Measurements from ENCODE around the gene RNF150. TPM values are rescaled to one million over a fixed set of nuclear protein-coding genes. Genes with fewer than 3 reads are reported as not detected.

RNF150 gene
- total and polyA plus RNA-seq, 2 of the 4 experiments (the other 2 are of a cell fraction) = 6.2 to 18.1 TPM

- no peak overlapping the region for H3K4me3 ChIP-seq (ENCODE audit: insufficient read depth, low read depth, low read length)
- H4K91ac ChIP-seq (ENCODE audit: insufficient read depth, low read depth, low read length) = no peak overlapping the region
- ATAC-seq (ENCODE audit: low read depth) = no peak
- H3K36me3 ChIP-seq (ENCODE audit: control insufficient read depth, insufficient read depth, low read length) = no peaks in the 10 kb centered on the region
- H3K23ac ChIP-seq (ENCODE audit: low read depth, low read length) = no peak overlapping the region
- H2BK5ac ChIP-seq (ENCODE audit: low read depth, low read length, poor library complexity, severe bottlenecking) = no peak overlapping the region
- H2AK9ac ChIP-seq (replicated peaks; ENCODE audit: low read depth, low read length, poor library complexity) = no peak overlapping the region
- POLR2A ChIA-PET (ENCODE audit: unreplicated experiment) = no interaction called here
- no peak overlapping the region for H2BK15ac ChIP-seq (ENCODE audit: low read depth, low read length)
- H3K4me1 ChIP-seq (ENCODE audit: control insufficient read depth, insufficient read depth, low read length) = no peaks in the 10 kb centered on the region
- intact Hi-C loops (cut with micrococcal nuclease) = no loop called here
- H3K9me1 ChIP-seq (ENCODE audit: insufficient read depth, low read length) = no peaks in the 10 kb centered on the region
- no peak overlapping the region for H2AK5ac ChIP-seq (ENCODE audit: low read depth, low read length)
- H4K8ac ChIP-seq (ENCODE audit: low read depth in 2 of 2, low read length in 2 of 2) = no peak overlapping the region
- no peak overlapping the region for H3K4me2 ChIP-seq (ENCODE audit: low read depth, low read length)
- no peak overlapping the region for H3K18ac ChIP-seq (ENCODE audit: low read depth, low read length)
- no peaks in the 10 kb centered on the region for H4K20me1 ChIP-seq (ENCODE audit: insufficient read depth, low read length)
- no peaks in the 10 kb centered on the region; the same call in 1 of the 2 replicates for H3K27me3 ChIP-seq (ENCODE audit: control insufficient read depth, insufficient read depth, low read length)
- H2AFZ ChIP-seq (replicated peaks; ENCODE audit: low read length, poor library complexity) = no peak overlapping the region
- in situ Hi-C loops (cut with MboI; ENCODE audit: low sequenced_read_pairs) = loop anchor here (10.0 to 25.0 kb wide), 2 partner anchors 128 to 854 kb away; no protein-coding TSS in a partner anchor
- H3K4ac ChIP-seq (ENCODE audit: low read depth, low read length) = no peak overlapping the region
- no TSS peak for BruUV-seq (replicated peaks)
- no peak overlapping the region for H3K9ac ChIP-seq (ENCODE audit: low read depth, low read length)
- CTCF ChIA-PET = interaction anchor here (0.7 to 1.3 kb wide), 5 partner anchors 9 to 507 kb away, joined by 3 to 6 read pairs (median 4); partner anchors contain the start of gene RNF150
- no peak overlapping the region for H4K5ac ChIP-seq (ENCODE audit: low read depth, low read length)
- no peak overlapping the region for H3K27ac ChIP-seq (ENCODE audit: insufficient read depth, low read length)
- dilution Hi-C loops (cut with HindIII; ENCODE audit: low sequenced_read_pairs, unreplicated experiment) = no loop called here
- DNase-seq = no peak
- no peaks in the 10 kb centered on the region for H3K79me1 ChIP-seq (ENCODE audit: low read depth in 1 of 2, low read length in 2 of 2)
- no CpG with 5 or more reads among the region's 5 CpGs for WGBS, 2 experiments (ENCODE audit: extremely low coverage in 2 of 2, insufficient read length in 1 of 2)
- no peak overlapping the region for H2BK20ac ChIP-seq (ENCODE audit: low read depth, low read length)
- no peak overlapping the region for H3K56ac ChIP-seq (ENCODE audit: extremely low read depth, insufficient read depth, low read length)
- no peak overlapping the region for H2BK120ac ChIP-seq (ENCODE audit: low read depth, low read length)
- TF ChIP-seq MAZ (IDR thresholded peaks at IDR 0.05; ENCODE audit: borderline replicate concordance, low read depth, low read length) (no peak), RFX5 (IDR thresholded peaks at IDR 0.05; ENCODE audit: low read depth, low read length) (no peak), NFE2L2 (IDR thresholded peaks at IDR 0.05; ENCODE audit: low read depth, low read length) (no peak), FOS (IDR thresholded peaks at IDR 0.05; ENCODE audit: low read depth, low read length) (no peak), RAD21 (IDR thresholded peaks at IDR 0.05; ENCODE audit: low read length) (no peak), CHD1 (IDR thresholded peaks at IDR 0.05; ENCODE audit: low read depth, low read length) (no peak), POLR2A (IDR thresholded peaks at IDR 0.05; ENCODE audit: low read depth, low read length) (no peak), MAFK (IDR thresholded peaks at IDR 0.05; ENCODE audit: low read depth, low read length) (no peak), SMC3 (IDR thresholded peaks at IDR 0.05; ENCODE audit: low read depth, low read length) (no peak), CEBPB (IDR thresholded peaks at IDR 0.05; ENCODE audit: low read depth, low read length) (no peak), BHLHE40 (IDR thresholded peaks at IDR 0.05; ENCODE audit: low read depth, low read length) (no peak), MXI1 (IDR thresholded peaks at IDR 0.05; ENCODE audit: borderline replicate concordance, low read depth, low read length) (no peak), RCOR1 (IDR thresholded peaks at IDR 0.05; ENCODE audit: insufficient replicate concordance, low read length) (no peak)
- TF ChIP-seq, protein P1, sequence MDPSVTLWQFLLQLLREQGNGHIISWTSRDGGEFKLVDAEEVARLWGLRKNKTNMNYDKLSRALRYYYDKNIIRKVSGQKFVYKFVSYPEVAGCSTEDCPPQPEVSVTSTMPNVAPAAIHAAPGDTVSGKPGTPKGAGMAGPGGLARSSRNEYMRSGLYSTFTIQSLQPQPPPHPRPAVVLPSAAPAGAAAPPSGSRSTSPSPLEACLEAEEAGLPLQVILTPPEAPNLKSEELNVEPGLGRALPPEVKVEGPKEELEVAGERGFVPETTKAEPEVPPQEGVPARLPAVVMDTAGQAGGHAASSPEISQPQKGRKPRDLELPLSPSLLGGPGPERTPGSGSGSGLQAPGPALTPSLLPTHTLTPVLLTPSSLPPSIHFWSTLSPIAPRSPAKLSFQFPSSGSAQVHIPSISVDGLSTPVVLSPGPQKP (IDR thresholded peaks at IDR 0.05; ENCODE audit: borderline replicate concordance, low read depth, low read length) = no peak
- TF ChIP-seq, protein P2, sequence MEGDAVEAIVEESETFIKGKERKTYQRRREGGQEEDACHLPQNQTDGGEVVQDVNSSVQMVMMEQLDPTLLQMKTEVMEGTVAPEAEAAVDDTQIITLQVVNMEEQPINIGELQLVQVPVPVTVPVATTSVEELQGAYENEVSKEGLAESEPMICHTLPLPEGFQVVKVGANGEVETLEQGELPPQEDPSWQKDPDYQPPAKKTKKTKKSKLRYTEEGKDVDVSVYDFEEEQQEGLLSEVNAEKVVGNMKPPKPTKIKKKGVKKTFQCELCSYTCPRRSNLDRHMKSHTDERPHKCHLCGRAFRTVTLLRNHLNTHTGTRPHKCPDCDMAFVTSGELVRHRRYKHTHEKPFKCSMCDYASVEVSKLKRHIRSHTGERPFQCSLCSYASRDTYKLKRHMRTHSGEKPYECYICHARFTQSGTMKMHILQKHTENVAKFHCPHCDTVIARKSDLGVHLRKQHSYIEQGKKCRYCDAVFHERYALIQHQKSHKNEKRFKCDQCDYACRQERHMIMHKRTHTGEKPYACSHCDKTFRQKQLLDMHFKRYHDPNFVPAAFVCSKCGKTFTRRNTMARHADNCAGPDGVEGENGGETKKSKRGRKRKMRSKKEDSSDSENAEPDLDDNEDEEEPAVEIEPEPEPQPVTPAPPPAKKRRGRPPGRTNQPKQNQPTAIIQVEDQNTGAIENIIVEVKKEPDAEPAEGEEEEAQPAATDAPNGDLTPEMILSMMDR (conservative IDR thresholded peaks at IDR 0.05; ENCODE audit: low read depth, low read length) = no peak
- TF ChIP-seq, protein P3, sequence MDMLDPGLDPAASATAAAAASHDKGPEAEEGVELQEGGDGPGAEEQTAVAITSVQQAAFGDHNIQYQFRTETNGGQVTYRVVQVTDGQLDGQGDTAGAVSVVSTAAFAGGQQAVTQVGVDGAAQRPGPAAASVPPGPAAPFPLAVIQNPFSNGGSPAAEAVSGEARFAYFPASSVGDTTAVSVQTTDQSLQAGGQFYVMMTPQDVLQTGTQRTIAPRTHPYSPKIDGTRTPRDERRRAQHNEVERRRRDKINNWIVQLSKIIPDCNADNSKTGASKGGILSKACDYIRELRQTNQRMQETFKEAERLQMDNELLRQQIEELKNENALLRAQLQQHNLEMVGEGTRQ (IDR thresholded peaks at IDR 0.05; ENCODE audit: low read depth, low read length) = no peak
- H3K14ac ChIP-seq (replicated peaks; ENCODE audit: low read depth, low read length) = no peak overlapping the region
- no peaks in the 10 kb centered on the region for H3K9me3 ChIP-seq (ENCODE audit: control insufficient read depth, insufficient read depth, low read length)
Measured at GRCh38 chr4:140866492-140867005, 266.7 kb downstream of the RNF150 start.
